BJ (cell line): ENCODE data around the gene FXYD6. TPM values are rescaled to one million over a fixed set of nuclear protein-coding genes. Genes with fewer than 3 reads are reported as not detected.

ENCODE experiments used
- CTCF ChIA-PET: fragments of 350-600 bp; formaldehyde crosslinking; extraction: SDS; loops from one replicate; lab custom pipeline; 2021; ENCODE audit warnings: antibody characterized with exemption, inconsistent platforms; lab: Yijun Ruan, JAX
- POLR2A ChIA-PET: fragments of 300-600 bp; sonication (Branson Sonifier 250); formaldehyde crosslinking; extraction: SDS; loops from one replicate; lab custom pipeline; 2021; ENCODE audit warnings: antibody characterized with exemption; lab: Charles Lee
- DNase-seq: peaks from one replicate; pipeline ENCODE4 v3.0.0-alpha.2; 2011; ENCODE audit warnings: low read depth
- H3K27me3 ChIP-seq: 2 replicates; pipeline ENCODE4 v1.6.0; 2011; ENCODE audit warnings: low read length; ENCODE audit not compliant: control insufficient read depth, insufficient read depth
- H3K36me3 ChIP-seq: 2 replicates; pipeline ENCODE4 v1.5.1; 2011; ENCODE audit warnings: low read length; ENCODE audit not compliant: control insufficient read depth, insufficient read depth
- H3K4me3 ChIP-seq: 2 replicates; pipeline ENCODE4 v1.5.1; 2011; ENCODE audit warnings: low read depth, mild to moderate bottlenecking, control low read depth, low read length
- CTCF ChIP-seq: IDR thresholded peaks from 2 replicates; pipeline ENCODE4 v1.5.1; 2011; ENCODE audit warnings: low read depth, mild to moderate bottlenecking, control low read depth, inconsistent platforms, low read length, moderate library complexity; ENCODE audit not compliant: insufficient read depth
- polyA plus RNA-seq: library from polyadenylated mRNA; depleted of rRNA; stranded (reverse); fragments of >200 nt; gene quantifications from 2 replicates; pipeline ENCODE4 v1.2.3, GENCODE V29; 2011

Gene FXYD6
- polyA plus RNA-seq, 1 experiment = not detected

DNA sequence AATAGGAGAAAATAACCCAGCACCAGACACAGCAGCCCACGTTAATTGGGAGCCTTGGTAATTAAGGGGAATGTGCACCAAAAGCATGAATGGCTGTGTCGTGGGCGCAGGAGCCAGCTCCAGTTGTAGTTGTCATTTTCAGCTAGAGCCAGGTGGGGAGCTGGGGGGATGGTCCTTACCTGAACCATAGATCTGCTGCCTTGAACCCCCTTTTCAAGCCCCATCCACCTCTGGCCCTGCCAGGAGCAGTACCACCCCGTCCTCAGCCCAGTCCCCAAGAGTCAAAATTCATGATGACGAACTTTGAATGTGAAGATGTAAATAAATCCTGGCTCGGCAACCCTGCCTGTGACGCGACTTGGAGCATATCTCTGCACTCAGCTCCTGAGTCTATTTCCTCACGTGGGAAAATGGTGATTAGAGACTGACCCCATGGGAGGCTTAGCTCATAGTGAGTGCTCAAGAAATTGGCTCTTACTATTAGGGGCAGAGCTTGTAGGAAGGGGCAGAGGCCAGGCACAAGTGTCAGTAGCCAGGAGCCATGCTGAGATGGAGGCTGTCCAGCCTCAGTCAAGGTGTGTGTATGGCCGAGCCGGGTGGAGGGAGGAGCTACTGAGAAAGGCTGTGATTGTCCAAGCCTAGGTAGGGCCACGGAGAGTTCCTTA lies 794 bp upstream of the FXYD6 start:
- Histone ChIP-seq H3K4me3 (no peak overlapping the region), H3K27me3 (peaks cover 34% of the 10 kb centered on the region), H3K36me3 (no peaks in the 10 kb centered on the region)
- no peak for DNase-seq
- ChIA-PET POLR2A (no interaction called here), CTCF (interaction anchor here (0.6 to 2.1 kb wide), 2 partner anchors 70 to 128 kb away, joined by 3 to 5 read pairs; no protein-coding TSS in a partner anchor)
- no peak for TF ChIP-seq CTCF

DNA sequence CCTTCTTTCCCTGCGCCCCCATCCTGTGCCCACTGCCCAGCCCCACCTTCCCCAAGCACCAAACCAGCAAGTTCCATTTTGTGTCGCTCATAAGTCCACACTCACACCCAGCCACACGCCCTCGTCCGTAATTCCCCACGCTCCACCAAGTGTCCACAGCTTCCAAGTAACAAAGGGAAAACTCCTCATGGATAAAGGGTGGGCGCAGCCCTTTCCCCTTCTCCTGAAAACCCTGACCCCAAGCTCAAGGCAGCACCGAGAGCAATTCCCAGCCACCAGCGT lies 458 bp downstream of the FXYD6 start:
- no peak for TF ChIP-seq CTCF
- ChIA-PET POLR2A (no interaction called here), CTCF (no interaction called here)
- Histone ChIP-seq H3K36me3 (no peaks in the 10 kb centered on the region), H3K4me3 (no peak overlapping the region), H3K27me3 (peaks cover 40% of the 10 kb centered on the region)
- DNase-seq = no peak

DNA sequence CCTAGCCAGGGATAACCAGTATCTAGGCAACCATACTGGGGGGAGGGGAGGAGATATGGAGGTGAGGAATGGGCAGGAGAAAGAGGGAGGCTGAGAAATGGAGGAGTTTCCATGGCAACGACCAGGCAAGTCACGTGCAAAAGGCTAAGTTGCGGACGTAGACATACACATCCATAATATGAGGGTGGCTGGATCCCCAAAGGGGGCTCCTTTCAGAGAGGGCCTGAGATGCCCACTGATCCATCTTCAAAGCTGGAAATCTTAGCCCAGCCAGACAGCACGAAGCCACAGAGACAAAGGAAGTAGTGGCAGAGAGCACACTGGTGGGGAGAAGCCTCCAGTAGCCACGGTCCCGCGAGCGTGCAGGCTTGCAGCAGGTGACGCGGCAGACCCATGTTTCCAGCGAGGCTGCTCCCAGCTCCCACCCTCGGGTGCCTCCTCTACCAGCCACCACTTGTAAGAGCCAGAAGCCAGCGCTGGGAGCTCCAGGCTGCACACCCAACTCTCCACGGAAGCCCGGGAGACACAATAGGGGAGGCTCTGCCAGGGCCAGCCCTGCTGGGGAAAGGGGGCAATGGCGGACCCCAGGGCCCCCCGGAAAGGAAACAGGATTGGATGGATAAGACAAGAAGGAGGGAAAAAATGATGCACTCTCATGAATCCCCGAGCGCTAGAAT lies 938 bp downstream of the FXYD6 start:
- CTCF ChIA-PET = no interaction called here
- Histone ChIP-seq H3K27me3 (peaks cover 40% of the 10 kb centered on the region), H3K4me3 (no peak overlapping the region), H3K36me3 (no peaks in the 10 kb centered on the region)
- DNase-seq = no peak
- POLR2A ChIA-PET = no interaction called here
- no peak for TF ChIP-seq CTCF

- Histone ChIP-seq H3K36me3 (no peaks in the 10 kb centered on the region), H3K27me3 (peaks cover 40% of the 10 kb centered on the region), H3K4me3 (no peak overlapping the region)
- TF ChIP-seq CTCF = no peak
- ChIA-PET CTCF (no interaction called here), POLR2A (no interaction called here)
- no peak for DNase-seq
Measured at GRCh38 chr11:117874910-117875381, 1.5 kb downstream of the FXYD6 start.

GRCh38 chr11:117874253-117874909 lies 2.1 kb downstream of the FXYD6 start:
- H3K36me3 ChIP-seq = no peaks in the 10 kb centered on the region
- no peak overlapping the region for H3K4me3 ChIP-seq
- POLR2A ChIA-PET = no interaction called here
- no peak for TF ChIP-seq CTCF
- no peak for DNase-seq
- peaks cover 40% of the 10 kb centered on the region for H3K27me3 ChIP-seq
- CTCF ChIA-PET = no interaction called here
